Left ventricle myocardium inferior (tissue), 1 donor: Measurements from ENCODE around the gene SYNGR3. TPM values are rescaled to one million over a fixed set of nuclear protein-coding genes. Genes with fewer than 3 reads are reported as not detected.

ENCODE experiments used
- DNase-seq: peaks from one replicate; pipeline ENCODE4 v3.0.0-alpha.2; 2020
- H3K27ac ChIP-seq: fragments of 200-600 bp; replicated peaks from 2 replicates; pipeline ENCODE4 v1.8.0; 2021
- H3K27me3 ChIP-seq: fragments of 200-600 bp; 2 replicates; pipeline ENCODE4 v1.8.0; 2021; ENCODE audit warnings: low read depth
- H3K36me3 ChIP-seq: fragments of 200-600 bp; 2 replicates; pipeline ENCODE4 v1.8.0; 2021
- H3K4me1 ChIP-seq: fragments of 200-600 bp; 2 replicates; pipeline ENCODE4 v1.8.0; 2021
- H3K4me3 ChIP-seq: fragments of 200-600 bp; 2 replicates; pipeline ENCODE4 v1.8.0; 2021; ENCODE audit warnings: mild to moderate bottlenecking, moderate library complexity
- H3K9me3 ChIP-seq: fragments of 200-600 bp; replicated peaks from 2 replicates; pipeline ENCODE4 v1.8.0; 2021
- intact Hi-C: fragments of 100-400 bp; cut with micrococcal nuclease; formaldehyde crosslinking; loops from one replicate; pipeline ENCODE4 v1.11.0; 2022
- total RNA-seq: library from RNA; stranded (reverse); fragmentation: NEBNext Ultra II Directional; extraction: Animal tissue kit (Norgen Biotek cat#: 25700); gene quantifications from one replicate; pipeline ENCODE4 v1.2.1, GENCODE V29; 2021
- TF ChIP-seq, protein P1 (sequence below): fragments of 200-600 bp; IDR thresholded peaks from 2 replicates; pipeline ENCODE4 v1.8.0; 2021; ENCODE audit warnings: antibody characterized with exemption, mild to moderate bottlenecking, borderline replicate concordance
- donor health status: DM: no; HTN: yes; CAD: no; lungs with severe emphysema.

The SYNGR3 gene
- total RNA-seq, 1 donor from 2014 or later: 0.38 TPM

DNA sequence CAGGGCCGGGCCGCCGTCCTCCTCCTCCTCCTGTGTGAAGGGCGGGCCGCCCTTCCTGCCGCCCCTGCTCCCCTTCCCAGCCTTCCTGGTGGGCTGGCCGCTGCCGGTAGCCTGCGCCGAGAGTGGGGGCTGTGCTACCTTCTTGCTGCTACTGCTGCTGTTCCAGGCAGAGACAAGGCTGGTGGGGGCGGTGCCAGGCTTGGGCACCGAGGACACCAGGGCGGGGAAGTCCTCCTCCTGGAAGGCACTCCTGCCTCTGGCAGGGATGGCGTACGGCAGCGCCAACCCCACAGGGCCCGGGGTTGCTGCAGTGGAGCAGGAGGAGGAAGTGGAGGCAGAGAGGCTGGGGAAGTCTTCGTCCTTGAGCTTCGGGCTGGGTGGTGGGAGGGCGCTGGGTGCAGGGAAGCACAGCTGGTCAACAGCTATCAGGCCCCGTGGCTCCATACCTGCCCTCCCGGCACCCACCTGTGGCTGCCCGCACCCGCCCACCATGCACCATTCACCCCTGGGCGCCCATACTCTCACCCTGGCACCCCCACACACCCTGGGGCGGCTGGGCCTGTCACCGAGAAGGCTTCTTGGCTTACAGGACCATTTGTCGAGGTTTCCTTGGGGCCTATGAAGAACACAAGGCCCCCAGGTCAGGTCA, 10.2 kb downstream of the SYNGR3 start:
- intact Hi-C loops: no loop called here
- Histone ChIP-seq H3K36me3 (peaks cover 65% of the 10 kb centered on the region), H3K27ac (no peak overlapping the region), H3K4me3 (no peak overlapping the region), H3K9me3 (no peaks in the 10 kb centered on the region), H3K27me3 (no peaks in the 10 kb centered on the region), H3K4me1 (peaks cover 20% of the 10 kb centered on the region)
- TF ChIP-seq, protein P1, sequence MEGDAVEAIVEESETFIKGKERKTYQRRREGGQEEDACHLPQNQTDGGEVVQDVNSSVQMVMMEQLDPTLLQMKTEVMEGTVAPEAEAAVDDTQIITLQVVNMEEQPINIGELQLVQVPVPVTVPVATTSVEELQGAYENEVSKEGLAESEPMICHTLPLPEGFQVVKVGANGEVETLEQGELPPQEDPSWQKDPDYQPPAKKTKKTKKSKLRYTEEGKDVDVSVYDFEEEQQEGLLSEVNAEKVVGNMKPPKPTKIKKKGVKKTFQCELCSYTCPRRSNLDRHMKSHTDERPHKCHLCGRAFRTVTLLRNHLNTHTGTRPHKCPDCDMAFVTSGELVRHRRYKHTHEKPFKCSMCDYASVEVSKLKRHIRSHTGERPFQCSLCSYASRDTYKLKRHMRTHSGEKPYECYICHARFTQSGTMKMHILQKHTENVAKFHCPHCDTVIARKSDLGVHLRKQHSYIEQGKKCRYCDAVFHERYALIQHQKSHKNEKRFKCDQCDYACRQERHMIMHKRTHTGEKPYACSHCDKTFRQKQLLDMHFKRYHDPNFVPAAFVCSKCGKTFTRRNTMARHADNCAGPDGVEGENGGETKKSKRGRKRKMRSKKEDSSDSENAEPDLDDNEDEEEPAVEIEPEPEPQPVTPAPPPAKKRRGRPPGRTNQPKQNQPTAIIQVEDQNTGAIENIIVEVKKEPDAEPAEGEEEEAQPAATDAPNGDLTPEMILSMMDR: no peak
- DNase-seq: no peak

DNA sequence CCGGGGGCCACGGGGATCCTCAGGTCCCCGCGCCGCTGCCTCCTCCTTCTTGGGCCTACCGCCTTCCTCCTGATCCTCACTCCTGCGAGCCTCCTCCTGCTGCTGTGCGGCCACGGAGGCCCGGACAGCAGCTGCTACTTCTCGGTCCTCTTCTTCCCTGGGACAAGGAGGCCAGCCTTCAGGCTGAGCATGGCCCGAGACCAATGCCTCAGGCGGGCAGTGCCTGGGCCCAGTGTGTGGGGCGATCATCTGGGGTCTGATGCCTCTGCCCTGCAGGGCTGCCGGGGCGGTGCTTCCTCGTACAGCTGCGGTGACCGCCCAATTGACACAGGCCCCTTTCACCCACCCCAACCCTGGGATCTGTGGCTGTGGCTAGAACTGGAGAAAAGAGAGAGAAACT, 11.3 kb downstream of the SYNGR3 start:
- intact Hi-C loops: no loop called here
- H3K9me3 ChIP-seq: no peaks in the 10 kb centered on the region
- H3K27me3 ChIP-seq: no peaks in the 10 kb centered on the region
- H3K36me3 ChIP-seq: peaks cover 65% of the 10 kb centered on the region
- H3K4me1 ChIP-seq: peaks cover 31% of the 10 kb centered on the region
- H3K4me3 ChIP-seq: no peak overlapping the region
- no peak overlapping the region for H3K27ac ChIP-seq
- DNase-seq: no peak
- TF ChIP-seq, protein P1: no peak

DNA sequence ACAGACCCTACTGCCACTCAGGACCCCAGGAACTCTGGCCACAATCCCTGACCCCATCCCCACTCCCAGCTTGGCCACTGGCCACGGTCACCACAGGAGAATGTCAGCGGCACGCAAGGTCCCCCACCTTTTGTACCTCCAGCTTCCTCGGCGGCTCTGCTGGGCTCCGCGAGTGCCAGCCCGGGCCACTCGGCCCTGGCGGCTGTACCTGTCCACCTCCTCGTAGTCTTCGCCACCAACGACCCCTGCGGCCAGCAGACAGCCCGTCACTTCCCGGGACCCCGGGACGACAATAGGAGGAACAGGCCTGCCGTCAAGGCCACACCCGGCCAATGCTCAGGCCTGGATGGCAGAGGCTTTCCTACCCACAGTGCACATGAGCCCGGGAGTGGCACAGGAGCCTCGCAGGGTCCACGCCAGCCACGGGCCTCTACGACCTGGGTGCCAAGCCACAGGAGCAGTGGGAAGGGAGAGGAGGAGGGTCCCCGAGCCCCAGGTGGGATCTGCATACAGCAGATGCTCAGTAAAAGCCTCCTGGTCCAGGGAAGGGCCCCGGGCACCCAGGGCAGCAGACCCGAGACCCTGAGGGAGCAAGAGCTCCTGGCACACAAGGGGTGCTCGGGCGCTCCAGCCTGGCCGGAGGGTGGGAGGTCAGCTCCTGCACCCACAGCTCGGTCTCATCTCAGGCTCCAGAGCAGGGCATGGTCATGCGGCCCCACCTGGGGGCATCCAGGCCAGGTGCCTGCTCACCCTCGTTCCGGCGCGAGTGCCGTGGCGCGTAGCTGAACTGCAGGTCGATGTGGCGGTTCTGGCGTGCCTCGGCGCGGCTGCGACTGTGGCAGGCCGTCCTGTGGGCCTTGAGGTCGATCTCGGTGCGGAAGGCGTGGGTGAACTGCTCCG, 11.9 kb downstream of the SYNGR3 start:
- no peak overlapping the region for H3K27ac ChIP-seq
- no peaks in the 10 kb centered on the region for H3K27me3 ChIP-seq
- intact Hi-C loops: no loop called here
- TF ChIP-seq, protein P1: no peak
- no peak overlapping the region for H3K4me3 ChIP-seq
- H3K4me1 ChIP-seq: peaks cover 37% of the 10 kb centered on the region
- no peaks in the 10 kb centered on the region for H3K9me3 ChIP-seq
- DNase-seq: no peak
- H3K36me3 ChIP-seq: peaks cover 64% of the 10 kb centered on the region

DNA sequence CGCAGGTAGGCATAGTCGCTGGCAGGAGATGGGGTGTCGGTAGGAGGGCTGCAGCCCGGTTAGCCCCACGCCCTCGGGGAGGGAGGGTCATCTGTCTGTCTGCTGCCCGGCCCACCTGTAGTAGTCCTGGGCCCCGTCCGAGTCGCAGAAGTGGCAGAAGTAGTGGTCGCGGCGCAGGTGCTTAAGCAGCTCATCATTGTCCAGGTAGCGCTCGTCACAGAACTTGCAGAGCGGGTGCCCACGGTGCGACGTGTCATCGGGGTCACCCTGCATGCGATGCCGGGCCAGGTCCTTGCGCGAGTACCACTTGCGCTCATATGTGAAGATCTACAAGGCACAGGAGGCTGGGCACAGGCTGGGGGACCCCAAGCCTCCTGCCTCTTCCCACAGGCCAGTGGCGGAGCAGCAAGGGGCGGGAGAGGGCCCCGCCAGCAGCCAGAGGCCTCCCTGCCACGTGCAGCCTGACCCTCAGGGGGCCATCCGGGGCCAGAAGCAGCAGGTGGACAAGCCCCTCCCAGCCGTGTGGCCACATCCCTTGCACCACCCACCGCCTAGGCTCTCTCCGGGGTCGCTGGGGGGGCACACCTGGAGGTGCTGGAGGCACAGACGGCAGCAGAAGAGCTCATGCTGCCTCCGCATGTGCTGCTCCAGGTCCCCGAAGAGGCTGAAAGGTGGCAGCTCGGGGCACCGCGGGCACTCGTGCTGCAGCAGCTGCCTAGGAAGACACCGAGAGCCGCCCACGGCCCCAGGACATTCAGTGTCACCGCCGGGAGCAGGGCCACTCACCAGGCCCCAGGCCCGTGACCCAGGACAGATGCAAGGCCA, 12.8 kb downstream of the SYNGR3 start:
- Histone ChIP-seq H3K4me1 (peaks cover 46% of the 10 kb centered on the region), H3K27ac (no peak overlapping the region), H3K9me3 (no peaks in the 10 kb centered on the region), H3K27me3 (no peaks in the 10 kb centered on the region), H3K36me3 (peaks cover 57% of the 10 kb centered on the region), H3K4me3 (no peak overlapping the region)
- intact Hi-C loops: no loop called here
- TF ChIP-seq, protein P1: no peak
- no peak for DNase-seq

DNA sequence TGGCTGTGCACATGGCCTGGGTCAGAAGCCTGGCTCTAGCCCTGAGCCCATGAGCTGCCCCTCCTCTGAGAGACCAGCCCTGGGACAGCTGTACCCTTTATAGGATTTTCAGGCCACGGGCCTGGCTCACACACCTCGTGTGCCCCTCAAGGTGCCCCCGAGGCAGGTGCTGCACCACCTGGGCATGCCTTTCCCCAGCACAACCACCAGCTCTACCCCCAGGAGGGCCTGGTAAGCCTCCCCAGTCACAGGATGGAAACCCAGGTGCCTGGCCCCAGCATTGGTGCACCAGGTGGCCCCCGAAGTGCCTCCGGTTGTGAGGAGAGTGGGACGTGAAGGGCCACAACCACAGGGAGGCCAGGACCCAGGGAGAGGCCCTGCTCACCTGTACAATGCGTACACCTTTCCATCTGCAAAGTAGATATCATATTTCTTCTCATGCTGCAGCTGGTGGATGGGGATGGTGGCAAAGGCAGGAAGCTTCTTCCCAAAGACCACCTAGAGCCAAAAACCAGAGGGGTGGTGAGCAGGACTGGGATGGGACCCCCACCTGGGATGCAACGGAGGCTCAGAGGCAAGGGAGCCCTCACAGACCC, 13.6 kb downstream of the SYNGR3 start:
- H3K4me1 ChIP-seq: peaks cover 53% of the 10 kb centered on the region
- intact Hi-C loops: no loop called here
- no peaks in the 10 kb centered on the region for H3K9me3 ChIP-seq
- peaks cover 50% of the 10 kb centered on the region for H3K36me3 ChIP-seq
- TF ChIP-seq, protein P1: no peak
- H3K27ac ChIP-seq: peak overlapping the region; percentile 71
- no peaks in the 10 kb centered on the region for H3K27me3 ChIP-seq
- DNase-seq: no peak
- no peak overlapping the region for H3K4me3 ChIP-seq
